GM21381 (cell line): ENCODE results near the gene DIAPH3.

Source experiments
- ATAC-seq: cut with Tn5 transposase; IDR thresholded peaks from one replicate; pipeline ENCODE4 v1.9.1; 2021; ENCODE audit warnings: mild to moderate bottlenecking, moderate library complexity; ENCODE audit not compliant: unreplicated experiment

The DIAPH3 gene

GRCh38 chr13:59790626-59791025 is 373.1 kb downstream of the DIAPH3 start:
- ATAC-seq, result no peak

DNA sequence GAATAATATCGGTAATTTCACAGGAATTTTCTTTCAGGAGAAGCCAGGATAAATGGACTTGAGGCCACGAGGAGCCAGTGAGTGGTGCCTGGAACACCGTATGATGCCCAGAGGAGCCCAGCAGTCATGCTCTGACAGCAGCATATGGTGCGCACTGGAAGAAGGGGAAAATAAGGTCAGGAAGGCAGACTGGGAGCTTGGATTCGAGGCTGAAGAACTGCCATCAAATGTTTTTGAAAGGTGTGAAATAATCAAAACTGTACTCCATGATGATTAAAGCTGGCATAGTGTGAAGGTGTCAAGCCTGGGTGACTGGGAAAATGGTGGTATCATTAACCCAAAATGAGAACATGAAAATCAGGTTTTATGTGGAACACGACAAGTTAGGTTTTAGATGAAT is 374.2 kb downstream of the DIAPH3 start:
- ATAC-seq, result no peak

DNA sequence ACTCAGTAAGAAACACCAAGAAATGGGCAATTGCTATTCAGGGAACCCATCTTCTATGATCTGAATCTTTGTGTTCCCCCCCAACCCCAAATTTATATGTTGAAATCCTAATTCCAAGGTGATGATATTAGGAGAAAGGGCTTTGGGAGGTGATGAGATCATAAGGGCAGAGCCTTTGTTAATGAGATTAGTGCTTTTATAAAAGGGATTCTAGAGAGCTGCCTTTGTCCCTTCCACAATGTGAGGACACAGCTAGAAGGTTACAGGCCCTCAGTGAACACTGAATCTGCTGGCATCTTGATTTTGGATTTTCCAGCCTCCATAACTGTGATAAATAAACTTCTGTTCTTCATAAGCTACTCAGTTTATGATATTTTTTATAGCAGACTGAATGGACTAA is 376.0 kb downstream of the DIAPH3 start:
- no peak for ATAC-seq

GRCh38 chr13:59782696-59783095 is 381.0 kb downstream of the DIAPH3 start:
- no peak for ATAC-seq

- no peak for ATAC-seq
Measured at GRCh38 chr13:59780058-59780457, 383.7 kb downstream of the DIAPH3 start.

GRCh38 chr13:59776924-59777690 is 386.6 kb downstream of the DIAPH3 start:
- no peak for ATAC-seq

DNA sequence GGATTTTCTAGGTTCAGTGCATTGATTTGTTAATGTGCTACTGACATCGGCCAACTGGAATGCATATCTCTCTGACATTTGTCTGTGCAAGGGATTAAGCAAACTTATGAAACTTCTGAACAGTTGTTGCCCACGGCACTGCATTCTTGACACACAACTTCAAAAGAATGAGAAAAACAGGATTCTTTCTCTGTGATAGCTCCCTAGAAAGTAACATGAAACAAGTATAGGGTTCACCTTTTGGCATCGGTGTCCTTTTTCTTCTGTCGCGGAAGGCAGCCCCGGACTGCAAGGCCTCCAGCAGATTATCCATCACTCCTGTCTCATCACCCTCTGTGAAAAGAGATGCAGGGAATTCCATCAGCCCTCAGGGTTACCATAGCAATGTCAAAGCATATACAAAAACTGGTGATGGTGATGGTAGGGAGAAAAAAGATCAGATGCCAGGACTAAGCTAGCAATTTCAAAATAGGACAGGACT is 389.2 kb downstream of the DIAPH3 start:
- ATAC-seq, result no peak

DNA sequence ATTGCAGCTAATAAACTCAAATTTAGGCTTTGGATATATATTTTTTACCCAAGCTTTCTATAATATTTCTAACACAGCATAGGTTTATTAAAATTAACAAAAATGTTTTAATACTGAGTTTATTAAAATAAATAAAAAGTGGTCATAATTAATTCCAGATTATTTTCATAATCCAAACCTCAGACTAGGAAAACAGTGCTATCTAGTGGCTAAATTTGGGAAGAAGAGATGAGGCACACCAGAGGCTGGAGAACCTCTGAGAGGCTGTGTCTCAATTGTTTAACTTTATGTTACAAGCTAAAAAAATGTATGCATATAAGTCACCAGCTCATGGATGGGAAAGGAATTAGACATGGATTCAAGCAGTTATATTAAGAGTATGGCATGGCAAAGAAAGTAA is 392.5 kb downstream of the DIAPH3 start:
- ATAC-seq, result no peak

DNA sequence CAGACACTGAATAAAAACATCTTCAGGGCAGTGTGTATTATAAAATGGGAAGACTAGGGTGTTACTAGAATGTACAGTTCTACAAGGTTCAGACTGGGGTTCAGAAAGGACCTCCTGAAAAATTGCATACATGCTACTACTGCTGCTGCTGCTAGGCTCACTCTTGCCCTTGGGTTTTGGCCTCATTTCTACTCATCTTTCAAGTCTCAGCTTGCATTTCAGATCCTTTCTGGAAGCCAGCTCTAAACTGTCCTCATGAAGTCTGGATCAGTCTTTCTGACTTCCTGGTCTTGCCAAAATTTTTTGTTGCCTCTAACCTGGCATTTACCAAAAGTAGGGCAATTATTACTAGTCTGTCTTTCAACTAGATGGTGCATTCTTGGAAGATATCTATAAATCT is 393.3 kb downstream of the DIAPH3 start:
- no peak for ATAC-seq

DNA sequence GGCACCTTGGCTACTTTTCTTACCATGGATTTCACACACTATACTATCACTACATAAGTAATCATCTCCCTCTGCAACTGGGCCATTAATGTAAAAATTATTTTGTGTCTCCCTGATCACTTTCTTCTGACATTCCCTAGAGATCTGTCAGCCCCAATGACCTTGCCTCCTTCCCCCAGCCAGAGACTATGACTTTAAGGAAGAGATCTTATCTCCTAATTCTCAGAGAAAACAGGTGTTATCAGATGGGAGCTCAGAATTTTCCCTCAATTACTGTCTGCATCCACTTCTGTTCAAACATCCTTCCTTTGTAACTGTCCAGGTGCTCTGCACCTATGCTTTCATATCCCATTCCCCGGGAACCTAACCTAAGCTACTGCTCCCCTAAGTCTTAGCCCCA is 397.5 kb downstream of the DIAPH3 start:
- ATAC-seq, result no peak

DNA sequence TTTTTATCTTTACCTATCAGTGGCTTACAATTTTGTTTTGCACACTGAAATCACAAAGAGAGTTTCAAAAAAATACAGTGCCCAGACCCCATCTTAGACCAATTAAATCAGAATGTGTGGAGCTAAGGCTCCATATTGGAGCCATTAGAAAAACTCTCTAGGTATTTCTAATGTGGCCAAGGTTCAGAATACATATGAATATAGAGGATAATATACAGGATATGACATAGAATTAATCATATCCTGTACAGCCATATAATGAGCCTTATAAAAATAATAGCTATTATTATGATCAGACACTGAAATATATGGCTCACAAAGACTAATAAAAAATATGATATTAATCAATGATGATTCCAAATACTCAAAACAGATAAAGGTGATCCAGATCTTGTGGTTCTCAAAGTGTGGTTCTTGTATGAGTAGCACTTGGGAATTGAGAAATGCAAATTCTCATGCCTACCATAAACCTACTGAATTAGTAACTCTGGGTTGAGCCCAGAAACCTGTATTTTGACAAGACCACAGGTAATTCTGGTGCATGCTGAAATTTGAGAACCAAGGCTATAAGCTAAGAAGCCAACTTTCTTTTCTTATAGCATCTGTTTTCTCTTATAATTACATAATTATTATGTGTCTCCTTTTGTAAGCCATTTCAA is 408.0 kb downstream of the DIAPH3 start:
- ATAC-seq, result no peak

GRCh38 chr13:59754411-59754810 is 409.3 kb downstream of the DIAPH3 start:
- ATAC-seq, result no peak

DNA sequence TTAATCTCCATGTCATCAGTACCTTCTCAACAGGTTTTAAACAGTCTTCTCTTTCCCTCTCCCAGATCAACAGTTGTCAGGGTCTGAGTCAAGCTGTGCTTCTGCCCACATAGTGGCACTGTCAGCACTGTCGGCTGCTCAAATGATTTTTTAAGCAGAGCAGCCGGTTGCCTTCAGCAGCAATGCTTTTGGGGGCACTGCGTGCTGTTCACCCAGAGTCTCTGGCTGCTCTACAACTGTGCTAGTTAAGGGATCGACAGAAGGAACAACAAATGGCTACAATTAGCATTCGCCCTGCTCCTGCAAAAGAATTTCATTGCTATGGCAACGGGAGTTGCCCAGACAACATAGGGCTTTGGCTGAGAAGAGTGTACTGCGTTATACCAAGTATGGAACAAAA is 412.9 kb downstream of the DIAPH3 start:
- ATAC-seq, result no peak

- no peak for ATAC-seq
Measured at GRCh38 chr13:59748046-59748445, 415.7 kb downstream of the DIAPH3 start.

GRCh38 chr13:59747529-59747928 is 416.2 kb downstream of the DIAPH3 start:
- ATAC-seq, result no peak

- no peak for ATAC-seq
Measured at GRCh38 chr13:59746291-59746962, 417.3 kb downstream of the DIAPH3 start.

- ATAC-seq, result peak; percentile 53
Measured at GRCh38 chr13:59745392-59745788, 418.3 kb downstream of the DIAPH3 start.

DNA sequence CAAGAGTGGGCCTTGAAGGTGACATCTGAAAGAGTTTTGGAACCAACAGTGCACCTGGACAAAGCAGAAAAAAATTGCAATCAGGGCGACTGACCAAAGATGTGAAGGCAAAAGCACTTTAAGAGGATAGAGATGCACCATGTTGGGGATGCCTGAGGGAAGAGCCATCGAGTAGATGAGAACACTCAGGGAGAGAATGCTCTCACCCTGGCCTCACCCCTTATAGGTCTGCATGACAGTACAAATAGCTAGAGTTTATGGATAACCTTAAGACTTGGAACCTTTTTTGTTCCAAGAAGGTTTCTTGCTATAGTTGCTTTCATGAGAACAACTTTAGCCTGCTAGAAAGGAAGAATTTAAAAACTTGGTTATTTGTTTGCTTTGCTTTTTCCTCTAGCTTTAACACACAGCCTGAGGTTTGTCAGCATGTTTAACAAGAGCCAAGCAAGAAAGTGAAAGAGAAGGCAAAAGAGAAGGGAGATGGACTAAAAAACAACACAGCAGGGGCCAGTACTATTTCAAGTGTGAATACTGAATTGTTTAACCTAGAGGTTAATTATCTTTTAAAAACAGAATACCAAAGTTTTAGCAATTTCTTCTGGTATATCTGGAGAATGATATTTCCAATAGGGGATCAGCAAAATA is 418.9 kb downstream of the DIAPH3 start:
- no peak for ATAC-seq

- ATAC-seq, result no peak
Measured at GRCh38 chr13:59743195-59743594, 420.5 kb downstream of the DIAPH3 start.

DNA sequence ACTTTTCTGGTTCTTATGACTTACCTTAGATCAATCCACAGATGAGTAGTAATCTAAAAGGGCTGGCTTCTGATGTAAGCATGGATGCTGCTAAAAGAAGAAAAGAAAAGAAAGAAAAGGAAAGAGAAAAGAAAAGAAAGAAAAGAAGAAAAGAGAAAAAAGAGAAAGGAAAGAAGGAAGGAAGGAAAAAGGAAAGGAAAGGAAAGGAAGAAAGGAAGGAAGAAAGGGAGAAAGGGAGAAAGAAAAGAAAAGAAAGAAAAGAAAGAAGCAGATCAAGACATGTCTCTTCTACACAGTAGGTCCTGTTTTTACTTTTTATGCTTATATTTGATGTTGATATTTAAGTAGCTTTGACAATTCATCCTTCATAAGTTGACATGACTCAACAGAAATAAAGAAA is 421.3 kb downstream of the DIAPH3 start:
- no peak for ATAC-seq

GRCh38 chr13:59738921-59739320 is 424.8 kb downstream of the DIAPH3 start:
- no peak for ATAC-seq
